GM04504 (cell line): ENCODE measurements around the gene YLPM1.

Experiments
- DNase-seq: peaks from one replicate; pipeline ENCODE4 v3.0.0-alpha.2; 2012; ENCODE audit warnings: low read depth

YLPM1 gene

GRCh38 chr14:74786796-74787315 is 23.7 kb downstream of the YLPM1 start:
- DNase-seq = no peak

- no peak for DNase-seq
These were observed 29.3 kb downstream of the YLPM1 start for GRCh38 chr14:74792249-74793039.

- no peak for DNase-seq
These were observed 30.5 kb downstream of the YLPM1 start for GRCh38 chr14:74793506-74794155.

GRCh38 chr14:74794947-74795346 is 31.8 kb downstream of the YLPM1 start:
- no peak for DNase-seq

- DNase-seq = no peak
These were observed 36.6 kb downstream of the YLPM1 start for GRCh38 chr14:74799765-74800164.

- DNase-seq = no peak
These were observed 37.7 kb downstream of the YLPM1 start for GRCh38 chr14:74800780-74801179.

GRCh38 chr14:74801396-74801795 is 38.3 kb downstream of the YLPM1 start:
- DNase-seq = no peak

GRCh38 chr14:74804219-74804825 is 41.2 kb downstream of the YLPM1 start:
- DNase-seq = peak; percentile 28

GRCh38 chr14:74807853-74808545 is 44.9 kb downstream of the YLPM1 start:
- no peak for DNase-seq

- no peak for DNase-seq
These were observed 53.0 kb downstream of the YLPM1 start for GRCh38 chr14:74816124-74816523.

- no peak for DNase-seq
These were observed 57.2 kb downstream of the YLPM1 start for GRCh38 chr14:74820288-74820687.

GRCh38 chr14:74821267-74821915 is 58.3 kb downstream of the YLPM1 start:
- DNase-seq = no peak

GRCh38 chr14:74824997-74825396 is 61.9 kb downstream of the YLPM1 start:
- no peak for DNase-seq

GRCh38 chr14:74826574-74826973 is 63.5 kb downstream of the YLPM1 start:
- DNase-seq = no peak

GRCh38 chr14:74829251-74829650 is 66.1 kb downstream of the YLPM1 start:
- no peak for DNase-seq

- no peak for DNase-seq
These were observed 69.7 kb downstream of the YLPM1 start for GRCh38 chr14:74832849-74833248.

GRCh38 chr14:74834692-74835392 is 71.7 kb downstream of the YLPM1 start:
- DNase-seq = no peak

- no peak for DNase-seq
These were observed 72.6 kb downstream of the YLPM1 start for GRCh38 chr14:74835645-74836250.

GRCh38 chr14:74836251-74836960 is 73.3 kb downstream of the YLPM1 start:
- no peak for DNase-seq

- DNase-seq = no peak
These were observed 75.0 kb downstream of the YLPM1 start for GRCh38 chr14:74838166-74838565.
